ENCODE results near the gene SMPD3. TPM values are rescaled to one million over a fixed set of nuclear protein-coding genes. Genes with fewer than 3 reads are reported as not detected.

SMPD3 gene
- total and polyA plus RNA-seq, 2 experiments from 2014 or later: 0.57 to 0.83 TPM

DNA sequence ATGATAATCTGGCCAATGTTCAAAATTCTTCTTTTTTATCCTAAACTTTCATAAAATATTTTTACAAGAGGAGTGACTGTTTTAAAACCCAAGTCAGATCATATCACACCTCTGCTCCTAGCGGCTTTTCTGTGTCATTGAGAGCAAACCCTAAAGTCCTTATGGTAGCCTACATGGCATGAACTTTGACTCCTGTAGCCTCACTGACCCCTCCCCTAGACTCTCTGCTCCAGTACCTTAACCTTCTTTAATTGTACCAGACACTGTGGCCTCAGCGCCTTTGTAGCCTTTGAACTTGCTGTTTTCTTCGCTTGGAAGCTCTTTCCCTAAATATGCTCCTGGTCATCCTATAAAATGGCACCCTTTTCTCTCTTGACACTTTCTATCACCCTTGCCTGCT, 7.3 kb upstream of the SMPD3 start (continued):
- TF ChIP-seq REST (IDR thresholded peaks at IDR 0.05; ENCODE audit: unreplicated experiment): no peak
- no peak for TF ChIP-seq JUNB (IDR thresholded peaks at IDR 0.05; ENCODE audit: unreplicated experiment)

DNA sequence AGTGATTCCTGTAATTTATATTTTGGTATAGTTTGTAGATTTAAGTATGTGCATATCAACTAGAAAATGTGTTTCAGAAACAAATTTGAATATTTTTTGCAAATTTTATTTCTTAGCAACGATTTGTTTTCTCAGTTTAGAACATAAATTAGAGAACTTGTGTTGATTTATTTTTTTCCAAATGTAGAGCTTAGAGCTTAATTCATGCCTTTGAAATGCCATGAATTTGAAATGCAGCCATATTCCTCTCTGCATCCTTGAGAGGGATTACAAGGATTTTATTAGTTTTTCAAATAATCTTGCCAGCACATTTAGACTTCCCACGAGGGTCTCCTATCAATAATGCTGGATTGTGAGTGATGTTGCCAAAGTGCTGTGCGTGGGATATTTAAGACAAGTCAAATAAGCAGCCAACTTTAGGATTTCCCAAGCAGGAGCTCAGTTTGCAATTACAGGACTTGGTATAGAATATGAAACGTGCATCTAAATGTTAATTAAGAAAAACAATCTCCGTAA, 6.7 kb upstream of the SMPD3 start:
- no peaks in the 10 kb centered on the region for H3K9me3 Mint-ChIP-seq
- no peak for ATAC-seq

DNA sequence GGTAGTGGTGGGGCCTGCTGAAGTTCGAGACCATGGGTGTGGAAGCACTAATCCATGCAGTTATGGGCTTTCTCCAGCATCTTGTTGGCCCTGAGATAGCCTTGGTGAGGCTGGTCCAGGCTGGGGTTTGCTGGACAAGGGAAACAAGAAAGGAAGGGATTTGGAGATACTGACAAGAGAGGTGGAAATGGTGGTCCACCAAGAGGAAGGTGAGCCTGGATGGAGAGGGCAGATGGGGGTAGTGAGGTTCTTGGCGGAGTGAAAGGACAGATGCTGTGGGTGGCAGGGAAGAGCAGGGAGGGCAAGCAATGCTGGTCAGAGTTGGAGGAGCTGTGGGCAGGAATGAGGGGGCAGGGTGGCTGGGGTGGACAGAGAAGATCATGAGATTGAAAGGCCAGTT, 5.5 kb upstream of the SMPD3 start:
- H3K4me3 ChIP-seq: no peak overlapping the region
- no peaks in the 10 kb centered on the region for H3K79me2 ChIP-seq (replicated peaks; ENCODE audit: insufficient read depth)
- H3K4me1 ChIP-seq (ENCODE audit: insufficient read depth): no peaks in the 10 kb centered on the region
- H3K27ac ChIP-seq (ENCODE audit: low read depth): no peak overlapping the region
- Mint-ChIP-seq H3K4me1 (peaks cover 5% of the 10 kb centered on the region; the same call in 2 of the 3 replicates), H3K36me3 (ENCODE audit: low read depth) (no peaks in the 10 kb centered on the region; the same call in 2 of the 3 replicates), H3K9me3 (no peaks in the 10 kb centered on the region), H3K27ac (no peak overlapping the region), H3K4me3 (no peak overlapping the region), H3K27me3 (ENCODE audit: insufficient read depth, low read depth, poor library complexity) (no peaks in the 10 kb centered on the region)
- no peak overlapping the region for H2AFZ ChIP-seq
- H3K4me2 ChIP-seq: no peak overlapping the region
- DNase-seq (ENCODE audit: low spot score): no peak
- no peaks in the 10 kb centered on the region for H4K20me1 ChIP-seq (replicated peaks; ENCODE audit: insufficient read depth)
- no peak for ATAC-seq
- no peaks in the 10 kb centered on the region for H3K27me3 ChIP-seq (ENCODE audit: insufficient read depth)
- no peaks in the 10 kb centered on the region for H3K9me2 ChIP-seq (ENCODE audit: insufficient read depth)
- no peaks in the 10 kb centered on the region for H3F3A ChIP-seq (replicated peaks; ENCODE audit: low read depth)
- no peaks in the 10 kb centered on the region for H3K36me3 ChIP-seq (ENCODE audit: insufficient read depth)
- TF ChIP-seq, protein P1, sequence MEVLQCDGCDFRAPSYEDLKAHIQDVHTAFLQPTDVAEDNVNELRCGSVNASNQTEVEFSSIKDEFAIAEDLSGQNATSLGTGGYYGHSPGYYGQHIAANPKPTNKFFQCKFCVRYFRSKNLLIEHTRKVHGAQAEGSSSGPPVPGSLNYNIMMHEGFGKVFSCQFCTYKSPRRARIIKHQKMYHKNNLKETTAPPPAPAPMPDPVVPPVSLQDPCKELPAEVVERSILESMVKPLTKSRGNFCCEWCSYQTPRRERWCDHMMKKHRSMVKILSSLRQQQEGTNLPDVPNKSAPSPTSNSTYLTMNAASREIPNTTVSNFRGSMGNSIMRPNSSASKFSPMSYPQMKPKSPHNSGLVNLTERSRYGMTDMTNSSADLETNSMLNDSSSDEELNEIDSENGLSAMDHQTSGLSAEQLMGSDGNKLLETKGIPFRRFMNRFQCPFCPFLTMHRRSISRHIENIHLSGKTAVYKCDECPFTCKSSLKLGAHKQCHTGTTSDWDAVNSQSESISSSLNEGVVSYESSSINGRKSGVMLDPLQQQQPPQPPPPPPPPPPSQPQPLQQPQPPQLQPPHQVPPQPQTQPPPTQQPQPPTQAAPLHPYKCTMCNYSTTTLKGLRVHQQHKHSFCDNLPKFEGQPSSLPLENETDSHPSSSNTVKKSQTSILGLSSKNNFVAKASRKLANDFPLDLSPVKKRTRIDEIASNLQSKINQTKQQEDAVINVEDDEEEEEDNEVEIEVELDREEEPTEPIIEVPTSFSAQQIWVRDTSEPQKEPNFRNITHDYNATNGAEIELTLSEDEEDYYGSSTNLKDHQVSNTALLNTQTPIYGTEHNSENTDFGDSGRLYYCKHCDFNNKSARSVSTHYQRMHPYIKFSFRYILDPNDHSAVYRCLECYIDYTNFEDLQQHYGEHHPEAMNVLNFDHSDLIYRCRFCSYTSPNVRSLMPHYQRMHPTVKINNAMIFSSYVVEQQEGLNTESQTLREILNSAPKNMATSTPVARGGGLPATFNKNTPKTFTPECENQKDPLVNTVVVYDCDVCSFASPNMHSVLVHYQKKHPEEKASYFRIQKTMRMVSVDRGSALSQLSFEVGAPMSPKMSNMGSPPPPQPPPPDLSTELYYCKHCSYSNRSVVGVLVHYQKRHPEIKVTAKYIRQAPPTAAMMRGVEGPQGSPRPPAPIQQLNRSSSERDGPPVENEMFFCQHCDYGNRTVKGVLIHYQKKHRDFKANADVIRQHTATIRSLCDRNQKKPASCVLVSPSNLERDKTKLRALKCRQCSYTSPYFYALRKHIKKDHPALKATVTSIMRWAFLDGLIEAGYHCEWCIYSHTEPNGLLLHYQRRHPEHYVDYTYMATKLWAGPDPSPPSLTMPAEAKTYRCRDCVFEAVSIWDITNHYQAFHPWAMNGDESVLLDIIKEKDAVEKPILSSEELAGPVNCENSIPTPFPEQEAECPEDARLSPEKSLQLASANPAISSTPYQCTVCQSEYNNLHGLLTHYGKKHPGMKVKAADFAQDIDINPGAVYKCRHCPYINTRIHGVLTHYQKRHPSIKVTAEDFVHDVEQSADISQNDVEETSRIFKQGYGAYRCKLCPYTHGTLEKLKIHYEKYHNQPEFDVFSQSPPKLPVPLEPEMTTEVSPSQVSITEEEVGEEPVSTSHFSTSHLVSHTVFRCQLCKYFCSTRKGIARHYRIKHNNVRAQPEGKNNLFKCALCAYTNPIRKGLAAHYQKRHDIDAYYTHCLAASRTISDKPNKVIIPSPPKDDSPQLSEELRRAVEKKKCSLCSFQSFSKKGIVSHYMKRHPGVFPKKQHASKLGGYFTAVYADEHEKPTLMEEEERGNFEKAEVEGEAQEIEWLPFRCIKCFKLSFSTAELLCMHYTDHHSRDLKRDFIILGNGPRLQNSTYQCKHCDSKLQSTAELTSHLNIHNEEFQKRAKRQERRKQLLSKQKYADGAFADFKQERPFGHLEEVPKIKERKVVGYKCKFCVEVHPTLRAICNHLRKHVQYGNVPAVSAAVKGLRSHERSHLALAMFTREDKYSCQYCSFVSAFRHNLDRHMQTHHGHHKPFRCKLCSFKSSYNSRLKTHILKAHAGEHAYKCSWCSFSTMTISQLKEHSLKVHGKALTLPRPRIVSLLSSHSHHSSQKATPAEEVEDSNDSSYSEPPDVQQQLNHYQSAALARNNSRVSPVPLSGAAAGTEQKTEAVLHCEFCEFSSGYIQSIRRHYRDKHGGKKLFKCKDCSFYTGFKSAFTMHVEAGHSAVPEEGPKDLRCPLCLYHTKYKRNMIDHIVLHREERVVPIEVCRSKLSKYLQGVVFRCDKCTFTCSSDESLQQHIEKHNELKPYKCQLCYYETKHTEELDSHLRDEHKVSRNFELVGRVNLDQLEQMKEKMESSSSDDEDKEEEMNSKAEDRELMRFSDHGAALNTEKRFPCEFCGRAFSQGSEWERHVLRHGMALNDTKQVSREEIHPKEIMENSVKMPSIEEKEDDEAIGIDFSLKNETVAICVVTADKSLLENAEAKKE (CRISPR knock-in tag; IDR thresholded peaks at IDR 0.05): no peak
- TF ChIP-seq CREB1 (CRISPR knock-in tag; IDR thresholded peaks at IDR 0.05; ENCODE audit: low read depth) (no peak), EZH2 (IDR thresholded peaks at IDR 0.05; ENCODE audit: low read depth, unreplicated experiment) (no peak), ZNF331 (CRISPR knock-in tag; IDR thresholded peaks at IDR 0.05; ENCODE audit: low read depth) (no peak), ZNF114 (CRISPR knock-in tag; IDR thresholded peaks at IDR 0.05) (no peak)

More for the DNA sequence above, 6.7 kb upstream of the SMPD3 start:
- Mint-ChIP-seq H3K36me3 (ENCODE audit: low read depth) (no peaks in the 10 kb centered on the region), H3K27me3 (ENCODE audit: insufficient read depth, low read depth, poor library complexity) (peaks cover 2% of the 10 kb centered on the region), H3K4me1 (no peaks in the 10 kb centered on the region), H3K27ac (no peak overlapping the region), H3K4me3 (no peak overlapping the region)
- DNase-seq (ENCODE audit: low spot score): no peak
- no peaks in the 10 kb centered on the region for H3K9me2 ChIP-seq (ENCODE audit: insufficient read depth)
- H3K27me3 ChIP-seq (ENCODE audit: insufficient read depth): no peaks in the 10 kb centered on the region
- H3K79me2 ChIP-seq (replicated peaks; ENCODE audit: insufficient read depth): no peaks in the 10 kb centered on the region
- H2AFZ ChIP-seq: no peak overlapping the region
- no peaks in the 10 kb centered on the region for H3K4me1 ChIP-seq (ENCODE audit: insufficient read depth)
- TF ChIP-seq STAT1 (IDR thresholded peaks at IDR 0.05; ENCODE audit: unreplicated experiment) (no peak), ZNF114 (CRISPR knock-in tag; IDR thresholded peaks at IDR 0.05) (no peak), ETS1 (IDR thresholded peaks at IDR 0.05) (no peak)
- no peaks in the 10 kb centered on the region for H3F3A ChIP-seq (replicated peaks; ENCODE audit: low read depth)
- no peak overlapping the region for H3K4me2 ChIP-seq
- H4K20me1 ChIP-seq (replicated peaks; ENCODE audit: insufficient read depth): no peaks in the 10 kb centered on the region
- no peak overlapping the region for H3K4me3 ChIP-seq
- no peaks in the 10 kb centered on the region for H3K36me3 ChIP-seq (ENCODE audit: insufficient read depth)
- no peak overlapping the region for H3K27ac ChIP-seq (ENCODE audit: low read depth)
